KBM-7 (cell line): ENCODE results near the gene TMEM117.

ENCODE experiments used
- DNase-seq: peaks from one replicate; pipeline ENCODE4 v3.0.0-alpha.2; 2015
- in situ Hi-C: fragments of 300-500 bp; cut with MboI; formaldehyde crosslinking; loops from 2 replicates; pipeline ENCODE4 v1.14.3; 2020; ENCODE audit warnings: low sequenced_read_pairs, low pct_unique_long_range_greater_than_20kb, mixed read lengths

TMEM117 gene

DNA sequence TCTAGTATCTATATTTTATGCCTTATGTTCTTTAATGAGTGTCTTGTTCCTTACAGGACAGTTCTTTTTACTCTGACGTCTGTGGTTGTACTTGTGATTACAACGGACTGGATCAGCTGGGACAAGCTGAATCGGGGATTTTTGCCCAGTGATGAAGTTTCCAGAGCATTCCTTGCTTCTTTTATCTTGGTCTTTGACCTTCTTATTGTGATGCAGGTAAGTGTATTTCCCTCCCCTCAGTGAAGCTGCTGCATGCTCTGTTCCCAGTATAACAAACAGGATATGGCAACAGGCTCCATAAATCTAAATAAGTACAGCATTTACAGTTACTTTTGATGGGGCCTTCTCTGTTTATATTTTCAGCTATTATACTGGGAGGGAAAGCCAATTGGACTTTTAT is 463.6 kb downstream of the TMEM117 start:
- in situ Hi-C loops = no loop called here
- DNase-seq = no peak

DNA sequence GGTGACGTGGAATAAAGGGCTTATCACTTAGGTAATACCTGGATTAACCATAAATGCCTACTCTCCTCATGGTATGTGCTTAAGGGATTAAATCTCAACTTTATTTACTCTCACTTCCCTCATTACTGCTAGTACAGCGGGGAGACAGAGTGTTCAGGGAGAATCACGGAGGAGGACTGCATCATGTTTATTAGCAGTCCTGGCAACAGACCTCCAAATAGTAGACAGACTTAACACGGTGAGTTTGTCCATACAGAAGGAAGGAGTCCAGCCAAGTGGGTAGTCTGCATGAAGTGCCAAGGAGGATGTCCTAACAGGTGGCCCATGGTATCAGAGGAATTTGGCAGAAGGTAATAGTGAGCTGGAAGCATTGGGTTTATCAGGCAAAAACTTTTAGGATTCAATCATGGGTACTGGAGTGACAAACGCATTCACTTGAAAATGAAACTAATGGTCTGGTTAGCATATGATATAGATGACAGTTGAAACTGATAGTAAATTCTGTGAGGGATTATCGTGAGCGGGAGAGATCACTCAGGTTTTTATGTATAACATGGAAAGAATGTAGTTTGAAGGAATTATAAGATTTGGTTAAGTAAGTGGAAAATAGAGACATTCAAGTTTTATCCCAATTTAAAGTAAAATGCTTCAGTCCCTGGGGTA is 471.8 kb downstream of the TMEM117 start:
- in situ Hi-C loops = no loop called here
- DNase-seq = no peak

DNA sequence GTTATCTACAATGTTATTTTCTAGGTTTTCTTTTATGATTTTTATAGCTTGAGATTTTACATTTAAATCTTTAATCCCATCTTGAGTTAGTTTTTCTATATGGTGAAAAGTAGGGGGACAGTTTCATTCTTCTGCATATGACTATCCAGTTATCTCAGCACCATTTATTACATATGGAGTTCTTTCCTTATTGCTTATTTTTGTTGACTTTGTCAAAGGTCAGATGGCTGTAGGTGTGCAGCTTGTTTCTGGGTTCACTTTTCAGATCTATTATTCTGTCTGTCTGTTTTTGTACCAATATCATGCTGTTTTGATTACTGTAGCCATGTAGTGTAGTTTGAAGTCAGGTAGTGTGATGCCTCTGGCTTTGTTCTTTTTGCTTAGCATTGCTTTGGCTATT is 477.3 kb downstream of the TMEM117 start:
- in situ Hi-C loops = no loop called here
- no peak for DNase-seq

DNA sequence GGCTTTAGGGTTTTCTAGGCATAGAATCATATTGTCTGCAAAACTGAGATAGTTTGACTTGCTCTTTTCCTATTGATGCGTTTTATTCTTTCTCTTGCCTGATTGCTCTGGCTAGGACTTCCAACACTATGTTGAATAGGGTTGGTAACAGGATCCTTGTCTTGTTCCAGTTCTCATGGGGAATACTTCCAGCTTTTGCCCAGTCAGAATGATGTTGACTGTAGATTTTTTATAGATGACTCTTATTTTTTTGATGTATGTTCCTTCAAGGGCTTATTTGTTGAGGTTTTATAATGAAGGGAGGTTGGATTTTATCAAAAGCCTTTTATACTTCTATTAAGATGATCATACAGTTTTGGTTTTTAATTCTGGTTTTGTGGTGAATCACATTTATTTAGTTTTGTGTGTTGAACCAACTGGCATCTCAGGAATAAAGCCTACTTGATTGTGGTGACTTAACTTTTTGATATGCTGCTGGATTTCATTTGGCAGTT is 478.2 kb downstream of the TMEM117 start:
- in situ Hi-C loops = no loop called here
- DNase-seq = no peak

DNA sequence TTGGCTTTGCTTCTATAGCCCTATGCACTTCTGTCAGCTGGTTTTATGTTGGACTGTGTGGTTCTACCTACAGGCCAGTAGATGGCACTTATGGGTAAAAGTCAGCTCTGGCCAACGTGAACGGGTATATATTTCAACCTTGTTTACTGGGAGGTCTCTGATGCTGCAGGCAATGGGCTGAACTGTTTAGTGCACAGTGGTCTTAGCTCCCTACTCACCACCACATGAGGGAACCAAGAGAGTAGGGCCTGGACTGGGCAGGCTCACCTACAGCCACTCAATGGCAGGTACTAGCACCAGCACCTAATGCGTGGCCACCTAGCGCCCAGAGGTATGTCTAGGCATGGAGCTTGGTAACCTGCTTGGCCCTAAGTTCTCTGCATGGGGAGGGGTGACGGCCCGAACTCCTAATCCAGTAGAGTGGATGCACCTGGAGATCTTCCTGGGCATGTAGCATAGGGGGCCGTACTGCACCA is 481.8 kb downstream of the TMEM117 start:
- in situ Hi-C loops = no loop called here
- peak; percentile 19 for DNase-seq

DNA sequence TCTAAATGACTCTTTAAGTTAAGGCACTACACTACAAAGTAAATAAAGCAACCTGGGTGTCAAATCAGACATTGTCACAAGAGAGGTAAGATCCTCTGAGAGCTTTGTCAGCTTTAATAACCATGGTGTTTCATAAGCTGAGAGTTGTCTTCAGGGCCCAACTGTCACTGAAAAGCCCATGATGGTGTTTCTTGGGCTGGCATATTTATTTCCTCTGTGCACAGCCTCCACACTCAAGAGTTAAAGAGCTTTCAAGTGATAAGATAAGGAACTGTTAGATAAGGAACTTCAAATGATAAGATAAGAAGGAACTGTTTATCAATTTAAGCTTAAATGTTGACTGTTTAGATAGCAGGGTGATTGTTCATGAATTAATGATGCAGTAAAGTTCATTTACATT is 495.4 kb downstream of the TMEM117 start:
- in situ Hi-C loops = no loop called here
- DNase-seq = no peak

DNA sequence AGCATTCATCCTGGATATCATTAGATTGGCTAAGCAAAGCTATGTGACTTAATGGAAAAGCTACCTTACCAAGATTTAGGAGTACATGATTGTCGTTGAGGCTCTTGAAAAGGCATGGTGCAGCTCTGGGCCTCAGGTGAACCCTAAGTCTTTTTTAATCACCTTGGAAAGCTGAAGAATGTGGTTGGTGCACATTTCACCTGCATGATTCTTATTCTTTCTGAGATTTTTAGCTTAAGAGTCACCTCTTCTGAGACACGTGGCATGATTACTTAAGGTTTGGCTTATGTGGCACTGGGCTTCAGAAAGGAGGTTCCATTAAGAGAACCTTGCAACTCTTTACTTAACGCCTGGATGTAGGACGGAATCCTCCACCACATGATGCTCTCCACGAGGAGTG is 498.5 kb downstream of the TMEM117 start:
- in situ Hi-C loops = no loop called here
- no peak for DNase-seq

DNA sequence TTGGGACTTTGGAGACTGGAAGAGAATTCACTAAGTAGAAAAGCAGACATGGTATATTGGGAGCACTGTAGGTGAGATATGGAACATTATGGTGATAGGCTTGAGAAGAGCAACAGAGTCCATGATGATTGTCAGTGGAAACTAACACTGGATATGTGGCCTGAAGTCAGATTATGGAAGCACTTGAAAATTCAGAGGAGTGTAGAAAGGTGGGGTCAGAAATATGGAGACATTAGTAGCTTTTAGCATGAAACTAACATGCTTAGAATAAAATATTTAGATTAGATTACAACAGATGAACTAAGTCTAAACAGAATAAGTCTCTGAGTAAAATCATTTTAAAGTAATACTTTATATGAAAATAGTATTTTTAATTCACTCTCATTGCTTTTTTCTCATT is 499.1 kb downstream of the TMEM117 start:
- in situ Hi-C loops = no loop called here

DNA sequence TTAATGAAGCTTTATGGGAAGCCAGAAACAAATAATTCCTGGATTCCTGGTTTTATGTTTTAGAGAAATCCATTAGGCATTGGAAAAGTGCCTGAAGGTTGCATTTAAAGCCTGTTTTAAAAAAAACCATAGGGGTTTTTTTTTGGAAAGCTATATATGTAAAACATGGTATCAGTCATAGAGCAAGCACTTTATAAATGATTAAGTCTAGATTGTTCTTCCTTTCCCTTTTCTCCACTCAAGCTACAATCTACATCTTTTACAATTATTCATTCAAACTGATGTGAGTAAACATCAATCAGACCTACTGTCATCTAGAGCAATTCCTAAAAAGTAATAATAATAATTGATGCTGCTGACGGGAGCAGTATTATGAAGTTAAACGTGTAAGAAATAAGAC is 500.7 kb downstream of the TMEM117 start:
- in situ Hi-C loops = no loop called here
- DNase-seq = no peak

More for the DNA sequence above, 499.1 kb downstream of the TMEM117 start:
- no peak for DNase-seq

DNA sequence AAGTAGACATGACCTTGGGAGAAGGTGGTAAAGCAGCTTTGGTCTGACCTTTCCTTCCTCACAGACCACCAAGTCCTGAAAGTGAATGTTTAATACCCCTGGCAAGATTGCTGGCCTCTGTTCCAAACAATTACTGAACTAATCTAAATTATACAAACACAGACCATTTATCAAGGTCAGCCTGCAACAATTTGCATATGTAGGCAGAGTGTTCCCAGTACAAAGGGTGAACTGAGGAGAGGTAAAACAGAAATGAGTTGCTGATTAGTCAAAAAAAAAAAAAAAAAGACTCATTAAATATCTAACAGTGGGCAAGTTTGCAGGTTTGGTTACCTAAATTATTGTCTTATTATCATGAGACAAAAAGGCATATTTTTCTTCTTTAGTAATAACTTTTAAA is 506.5 kb downstream of the TMEM117 start:
- in situ Hi-C loops = no loop called here
- DNase-seq = no peak

DNA sequence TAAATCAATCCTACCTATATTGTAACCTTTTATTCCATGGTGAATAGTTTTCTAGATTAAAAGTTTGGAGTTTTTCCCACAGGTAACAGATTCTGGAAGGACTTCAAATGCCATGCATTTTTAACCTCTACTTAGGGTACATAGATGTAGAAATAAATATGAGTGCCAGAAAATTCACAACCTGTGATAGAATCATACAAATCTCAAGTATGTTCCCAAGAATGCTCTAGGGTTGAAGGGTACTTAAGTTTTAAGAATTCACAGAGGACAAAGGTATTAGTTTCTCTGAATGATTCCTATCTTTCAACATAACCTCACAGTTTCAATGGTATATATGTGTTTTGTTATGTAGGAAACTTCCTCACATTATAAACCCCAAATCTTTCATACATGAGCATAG is 511.3 kb downstream of the TMEM117 start:
- in situ Hi-C loops = no loop called here
- no peak for DNase-seq

DNA sequence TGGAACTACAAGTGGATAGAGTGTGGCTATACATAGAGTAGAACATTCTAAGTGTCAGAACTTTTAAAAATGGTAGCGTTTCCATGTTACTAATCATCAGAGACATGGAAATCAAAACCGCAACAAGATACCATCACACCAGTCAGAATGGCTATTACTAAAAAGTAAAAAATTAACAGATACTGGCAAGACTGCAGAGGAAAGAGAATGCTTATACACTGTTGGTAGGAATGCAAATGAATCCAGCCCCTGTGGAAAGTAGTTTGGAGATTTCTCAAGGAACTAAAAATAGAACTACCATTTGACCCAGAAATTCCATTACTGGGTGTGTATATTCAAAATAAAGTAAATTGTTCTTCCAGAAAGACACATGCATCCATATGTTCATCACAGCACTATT is 521.6 kb downstream of the TMEM117 start:
- in situ Hi-C loops = no loop called here
- no peak for DNase-seq

DNA sequence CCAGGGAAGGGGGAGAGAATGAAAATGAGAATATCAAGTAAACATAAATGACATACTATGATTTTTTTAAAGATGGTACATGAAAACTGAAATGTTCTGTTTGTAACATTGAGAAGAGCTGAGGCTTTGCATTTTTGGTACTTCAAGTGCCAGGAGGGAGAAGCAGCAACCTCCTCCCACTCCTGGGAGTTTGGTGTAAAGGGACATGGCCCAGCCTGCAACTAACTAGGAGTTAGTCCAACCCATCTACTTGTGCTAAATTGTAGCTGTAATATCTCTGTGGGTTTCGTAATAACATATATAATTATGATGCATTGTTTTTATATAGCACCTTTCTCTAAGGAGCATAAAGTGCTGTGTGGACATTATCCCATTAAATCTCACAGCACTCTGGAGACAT is 522.8 kb downstream of the TMEM117 start:
- DNase-seq = no peak
- in situ Hi-C loops = no loop called here

DNA sequence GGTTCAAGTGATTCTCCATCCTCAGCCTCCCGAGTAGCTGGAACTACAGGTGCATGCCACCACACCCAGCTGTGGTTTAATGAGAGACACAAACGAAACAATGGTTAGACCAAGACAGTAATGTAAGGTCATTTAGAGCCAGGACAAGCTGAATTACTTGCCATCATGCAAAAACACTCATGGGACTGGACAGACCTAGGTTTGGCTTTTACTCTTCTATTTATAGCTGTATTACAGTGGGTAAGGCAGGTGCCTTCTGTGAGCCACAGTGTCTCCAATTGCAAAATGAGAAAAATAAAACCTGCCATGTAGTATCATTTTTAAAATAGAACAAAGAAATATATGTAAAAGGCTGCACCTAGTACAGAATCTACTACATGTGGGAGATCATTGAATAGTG is 527.1 kb downstream of the TMEM117 start:
- in situ Hi-C loops = no loop called here

DNA sequence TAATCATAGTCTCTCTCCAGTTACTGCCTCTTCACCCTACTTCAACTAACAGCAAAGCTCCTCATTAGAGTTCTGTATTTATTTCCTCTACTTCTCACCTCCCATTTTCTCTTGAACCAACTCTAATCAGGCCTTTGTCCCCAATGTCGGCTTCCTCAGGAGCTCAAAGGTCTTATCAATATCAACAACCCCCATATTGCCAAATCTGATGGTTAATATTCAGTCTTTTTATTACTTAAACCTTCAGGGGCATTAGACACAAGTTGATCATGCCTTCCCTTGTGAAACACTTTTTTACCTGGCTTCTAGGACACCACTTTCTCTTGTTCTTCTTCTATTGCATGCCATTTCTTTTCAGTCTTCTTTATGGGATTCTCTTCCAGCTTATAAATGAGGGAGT is 531.3 kb downstream of the TMEM117 start:
- no peak for DNase-seq
- in situ Hi-C loops = no loop called here

More for the DNA sequence above, 527.1 kb downstream of the TMEM117 start:
- DNase-seq = no peak

DNA sequence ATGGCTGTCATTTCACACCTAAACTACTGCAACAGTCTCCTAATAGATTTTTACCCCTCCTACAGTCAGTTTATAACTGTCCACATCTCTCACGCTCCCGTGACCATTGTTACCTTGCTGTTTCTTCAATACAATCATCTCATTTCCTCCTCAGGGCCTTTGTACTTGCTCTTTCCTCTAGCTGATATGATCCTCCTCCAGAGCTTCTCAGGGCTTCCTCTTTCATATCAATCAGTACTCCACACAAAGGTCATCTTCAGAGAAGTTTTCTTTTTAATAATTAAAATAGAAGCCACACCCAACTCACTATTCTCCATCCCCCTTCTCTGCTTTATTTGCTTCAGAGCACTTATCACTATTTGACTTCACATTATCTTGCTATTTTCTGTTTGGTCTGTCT is 532.0 kb downstream of the TMEM117 start:
- DNase-seq = no peak
- in situ Hi-C loops = no loop called here

DNA sequence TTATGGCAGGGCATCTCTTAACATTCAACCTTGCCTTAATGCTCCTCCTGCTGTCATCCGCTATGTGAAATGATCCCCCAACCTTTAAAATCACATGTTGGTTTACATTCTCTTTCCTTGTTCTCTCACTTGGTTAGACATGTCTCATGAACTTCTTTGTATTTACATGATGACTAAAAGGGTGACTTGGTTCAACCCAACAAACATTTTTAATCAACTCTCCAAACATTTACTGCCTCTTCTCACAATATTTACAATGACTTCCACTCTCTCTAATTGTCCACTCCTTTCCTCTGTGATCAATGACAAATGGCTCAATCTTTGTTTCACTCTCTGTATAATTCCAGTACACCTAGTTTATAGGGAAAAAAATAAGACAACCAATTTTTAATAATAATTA is 534.1 kb downstream of the TMEM117 start:
- DNase-seq = no peak

DNA sequence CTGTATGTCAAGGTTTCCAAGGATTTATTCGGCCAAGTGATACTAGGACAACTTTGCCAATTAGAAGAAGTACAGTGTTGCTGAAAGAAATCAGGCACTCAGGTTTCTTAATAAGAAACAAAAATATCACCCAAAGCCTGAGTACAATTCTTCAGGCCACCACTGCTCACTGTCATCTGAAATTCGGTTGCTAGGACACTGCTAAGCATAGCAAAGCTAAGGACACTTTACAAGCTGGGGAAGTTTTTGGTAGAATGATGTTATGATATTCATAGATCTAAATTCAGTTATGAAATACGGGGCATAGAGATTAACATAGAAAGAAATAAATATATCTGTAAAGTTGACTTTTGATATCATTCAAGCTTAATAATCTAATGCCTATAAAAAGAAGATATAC is 535.1 kb downstream of the TMEM117 start:
- no peak for DNase-seq
- in situ Hi-C loops = no loop called here

More for the DNA sequence above, 534.1 kb downstream of the TMEM117 start:
- in situ Hi-C loops = no loop called here

DNA sequence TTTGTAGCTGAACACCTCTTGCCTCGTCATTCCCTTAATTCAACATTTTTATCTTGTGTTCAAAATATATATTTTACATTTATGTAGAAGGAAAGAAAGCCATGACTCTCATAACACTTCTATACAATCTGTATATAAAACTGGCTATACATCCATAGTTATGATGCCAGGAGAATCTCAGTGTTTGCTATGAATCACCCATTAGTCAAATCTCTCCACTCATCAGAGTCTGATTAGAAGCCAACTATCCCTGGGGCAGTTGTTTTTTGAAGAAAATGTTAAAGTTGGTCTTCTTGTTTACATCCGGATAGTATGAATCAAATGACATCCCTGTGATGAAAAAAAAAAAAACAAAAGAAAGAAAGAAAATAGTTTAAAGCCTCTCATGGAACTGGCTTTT is 536.4 kb downstream of the TMEM117 start:
- in situ Hi-C loops = no loop called here
- DNase-seq = no peak

DNA sequence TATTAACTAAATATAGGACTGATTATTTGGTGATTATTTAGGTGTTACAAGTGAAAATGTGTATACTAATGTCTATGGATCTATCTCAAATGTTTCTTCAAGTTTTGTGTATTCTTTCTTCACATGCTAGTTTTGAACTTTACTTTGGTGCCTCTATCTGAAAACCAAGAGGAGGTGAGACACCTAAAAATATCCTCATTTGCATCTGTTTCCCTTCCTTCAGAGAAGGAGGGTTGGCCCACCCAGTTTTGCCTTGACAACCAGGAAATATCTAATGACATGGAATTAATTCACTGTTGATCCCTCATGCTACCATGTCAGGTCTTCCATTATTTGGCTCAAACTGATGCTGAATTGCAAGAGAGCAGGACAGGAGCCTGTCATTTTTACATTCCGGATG is 539.8 kb downstream of the TMEM117 start:
- DNase-seq = no peak
- in situ Hi-C loops = no loop called here

DNA sequence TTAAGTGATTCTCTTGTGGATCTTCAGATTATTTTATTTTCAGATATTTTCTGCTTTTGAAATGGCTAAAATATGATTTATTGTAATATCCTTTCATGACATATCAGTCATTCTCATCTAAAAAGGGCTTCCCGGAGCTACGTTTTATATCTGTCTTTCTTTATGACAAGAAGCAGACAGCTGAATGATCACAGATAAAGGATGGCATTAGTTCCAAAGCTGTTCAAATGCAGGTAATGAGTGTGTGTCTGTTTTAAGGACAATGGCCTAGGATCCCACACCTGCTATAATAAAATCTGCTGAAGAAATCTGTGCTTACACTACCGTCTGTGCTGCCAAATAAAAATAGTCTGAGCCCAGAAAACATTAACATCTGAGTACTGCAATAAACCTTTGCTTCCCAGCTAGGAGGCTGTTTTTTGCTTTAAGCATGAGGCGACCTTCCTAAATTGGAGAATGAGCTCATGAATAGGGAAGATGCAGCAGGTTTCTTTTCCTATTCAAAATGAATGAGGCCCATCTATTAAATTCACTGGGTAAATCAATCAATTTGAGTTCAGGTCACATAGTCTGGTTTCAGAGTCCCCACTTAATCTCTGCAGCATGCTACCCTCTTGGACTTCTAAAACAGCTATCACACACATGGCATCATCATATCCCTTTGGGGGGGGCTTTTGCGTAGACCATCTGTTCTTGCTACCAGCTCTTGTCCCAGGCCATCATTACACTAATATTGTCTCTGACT is 541.7 kb downstream of the TMEM117 start:
- in situ Hi-C loops = no loop called here
- no peak for DNase-seq
